RWPE2 (cell line): ENCODE measurements around the gene GRIK3.

Source experiments
- ATAC-seq: fragments of 200-7000 bp; cut with Tn5 transposase; 3 replicates; pipeline ENCODE4 v1.9.1; 2021; ENCODE audit warnings: low read depth
- DNase-seq: peaks from one replicate; pipeline ENCODE4 v3.0.0-alpha.2; 2020; ENCODE audit warnings: low spot score
- H3K27ac ChIP-seq: fragments of 450-650 bp; 2 replicates; pipeline ENCODE4 v1.5.1; 2017; ENCODE audit warnings: mild to moderate bottlenecking; ENCODE audit not compliant: poor library complexity, severe bottlenecking
- H3K27me3 ChIP-seq: fragments of 250-450 bp; sonication (Bioruptor Pico); 2 replicates; pipeline ENCODE4 v1.5.1; 2021; ENCODE audit warnings: mild to moderate bottlenecking, moderate library complexity; ENCODE audit not compliant: insufficient read depth, poor library complexity, severe bottlenecking
- H3K36me3 ChIP-seq: fragments of 250-450 bp; sonication (Bioruptor Pico); 2 replicates; pipeline ENCODE4 v1.5.1; 2020; ENCODE audit warnings: low read depth, mild to moderate bottlenecking, moderate library complexity
- H3K4me1 ChIP-seq: fragments of 250-450 bp; sonication (Bioruptor Pico); 2 replicates; pipeline ENCODE4 v1.5.1; 2021; ENCODE audit warnings: mild to moderate bottlenecking, moderate library complexity; ENCODE audit not compliant: insufficient read depth, poor library complexity, severe bottlenecking
- H3K4me3 ChIP-seq: fragments of 250-450 bp; sonication (Bioruptor Pico); 2 replicates; pipeline ENCODE4 v1.5.1; 2021; ENCODE audit warnings: mild to moderate bottlenecking, moderate library complexity; ENCODE audit not compliant: severe bottlenecking
- H3K9me3 ChIP-seq: fragments of 250-450 bp; sonication (Bioruptor Pico); 2 replicates; pipeline ENCODE4 v1.5.1; 2021; ENCODE audit warnings: mild to moderate bottlenecking, moderate library complexity; ENCODE audit not compliant: severe bottlenecking
- CTCF ChIP-seq: fragments of 450-650 bp; IDR thresholded peaks from one replicate; pipeline ENCODE4 v1.5.1; 2017; ENCODE audit warnings: mild to moderate bottlenecking, moderate library complexity; ENCODE audit not compliant: poor library complexity, severe bottlenecking

GRIK3 gene

DNA sequence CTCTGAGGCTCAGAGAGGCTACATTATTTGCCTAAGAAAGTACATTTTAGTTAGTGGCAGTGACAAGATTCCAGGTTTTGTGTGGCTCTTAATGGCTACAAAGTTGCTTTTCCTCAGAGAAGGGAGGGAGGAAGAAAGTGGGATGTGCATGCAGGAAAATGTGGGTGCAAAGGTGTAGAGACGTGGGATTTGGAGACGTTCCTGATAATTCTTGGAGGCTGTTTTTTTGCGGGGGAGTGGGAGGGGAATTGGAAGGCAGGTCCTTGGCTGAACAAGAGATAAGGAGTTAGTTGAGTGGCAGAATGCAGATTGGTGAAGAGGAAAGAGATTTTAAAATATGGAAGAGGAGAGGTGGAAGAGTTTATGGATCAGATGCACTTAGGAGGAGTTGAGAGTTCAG is 258.1 kb downstream of the GRIK3 start:
- Histone ChIP-seq H3K9me3 (no peaks in the 10 kb centered on the region), H3K36me3 (no peaks in the 10 kb centered on the region), H3K27ac (no peak overlapping the region), H3K4me1 (no peaks in the 10 kb centered on the region), H3K27me3 (peaks cover 30% of the 10 kb centered on the region), H3K4me3 (no peak overlapping the region)
- no peak for TF ChIP-seq CTCF
- DNase-seq (no peak), ATAC-seq (no peak)

DNA sequence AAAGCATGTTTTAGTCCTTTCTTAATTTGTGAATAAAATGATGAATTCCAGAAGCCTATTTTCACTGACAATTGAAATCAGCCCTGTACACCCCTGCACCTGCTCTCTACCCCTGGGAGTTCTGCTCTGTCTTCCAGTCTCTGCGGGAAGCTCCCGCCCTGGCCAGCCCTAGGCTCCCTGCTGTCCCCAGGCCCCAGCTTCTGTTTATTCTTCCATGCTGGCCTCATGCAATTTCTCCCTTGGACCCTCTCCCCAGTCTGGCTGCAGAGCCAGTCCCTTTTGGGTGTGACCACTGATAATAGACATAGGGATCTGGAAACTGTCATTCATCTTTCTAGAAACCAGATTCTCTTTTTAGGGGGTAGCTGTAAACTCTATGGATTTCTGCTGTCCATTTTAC is 258.6 kb downstream of the GRIK3 start:
- H3K27ac ChIP-seq: no peak overlapping the region
- ATAC-seq (no peak), DNase-seq (no peak)
- H3K36me3 ChIP-seq: no peaks in the 10 kb centered on the region
- peaks cover 35% of the 10 kb centered on the region for H3K27me3 ChIP-seq
- no peak for TF ChIP-seq CTCF
- no peaks in the 10 kb centered on the region for H3K9me3 ChIP-seq
- no peak overlapping the region for H3K4me3 ChIP-seq
- H3K4me1 ChIP-seq: no peaks in the 10 kb centered on the region

- DNase-seq (no peak), ATAC-seq (no peak)
- Histone ChIP-seq H3K4me3 (no peak overlapping the region), H3K27ac (no peak overlapping the region), H3K9me3 (no peaks in the 10 kb centered on the region), H3K27me3 (peaks cover 49% of the 10 kb centered on the region), H3K4me1 (no peaks in the 10 kb centered on the region), H3K36me3 (no peaks in the 10 kb centered on the region)
- no peak for TF ChIP-seq CTCF
Measured at GRCh38 chr1:36773827-36774541, 260.3 kb downstream of the GRIK3 start.

GRCh38 chr1:36772647-36773495 is 261.4 kb downstream of the GRIK3 start:
- H3K27me3 ChIP-seq: peaks cover 49% of the 10 kb centered on the region
- ATAC-seq (no peak), DNase-seq (no peak)
- no peak overlapping the region for H3K27ac ChIP-seq
- H3K9me3 ChIP-seq: no peaks in the 10 kb centered on the region
- no peak overlapping the region for H3K4me3 ChIP-seq
- H3K4me1 ChIP-seq: no peaks in the 10 kb centered on the region
- no peak for TF ChIP-seq CTCF
- H3K36me3 ChIP-seq: no peaks in the 10 kb centered on the region
